Peyer's patch (tissue), 4 donors: ENCODE data around the gene TRPV6.

ENCODE experiments used
- POLR2A ChIP-seq, 2 donors: fragments of 450-650 bp; IDR thresholded peaks; one replicate each; pipeline ENCODE4 v1.5.1; 2017; ENCODE audit warnings: antibody characterized with exemption in 2 of 2, mild to moderate bottlenecking in 2 of 2, moderate library complexity in 2 of 2
- TF ChIP-seq, protein P1 (sequence below), 6 experiments: fragments of 450-650 bp in 4 of 6; fragments of 200-600 bp in 2 of 6; sonication (generic) in 1 of 6; IDR thresholded peaks; one replicate each; pipeline ENCODE4 v1.5.1; 2017 to 2019; ENCODE audit warnings: antibody characterized with exemption in 6 of 6, mild to moderate bottlenecking in 3 of 6, moderate library complexity in 1 of 6

DNA sequence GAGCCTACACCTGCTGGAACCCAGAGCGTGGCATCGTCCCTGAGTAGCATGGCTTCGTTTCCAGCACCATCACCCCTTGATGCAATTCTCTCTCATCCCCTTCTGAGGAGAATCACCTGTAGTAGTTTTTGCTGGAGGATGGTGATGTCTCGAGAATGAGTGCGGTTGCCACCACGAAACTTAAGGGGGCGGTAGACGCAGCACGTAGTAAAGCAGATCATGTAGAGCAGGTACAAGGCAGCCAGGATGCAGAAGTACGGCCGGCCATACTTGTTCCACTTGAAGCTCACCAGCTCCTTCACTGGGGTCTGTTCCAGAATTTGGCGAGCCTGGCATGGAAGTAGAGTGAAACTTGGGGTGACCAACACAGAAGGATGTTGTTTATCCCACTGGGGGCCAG, 39.9 kb upstream of the TRPV6 start:
- TF ChIP-seq, protein P1, sequence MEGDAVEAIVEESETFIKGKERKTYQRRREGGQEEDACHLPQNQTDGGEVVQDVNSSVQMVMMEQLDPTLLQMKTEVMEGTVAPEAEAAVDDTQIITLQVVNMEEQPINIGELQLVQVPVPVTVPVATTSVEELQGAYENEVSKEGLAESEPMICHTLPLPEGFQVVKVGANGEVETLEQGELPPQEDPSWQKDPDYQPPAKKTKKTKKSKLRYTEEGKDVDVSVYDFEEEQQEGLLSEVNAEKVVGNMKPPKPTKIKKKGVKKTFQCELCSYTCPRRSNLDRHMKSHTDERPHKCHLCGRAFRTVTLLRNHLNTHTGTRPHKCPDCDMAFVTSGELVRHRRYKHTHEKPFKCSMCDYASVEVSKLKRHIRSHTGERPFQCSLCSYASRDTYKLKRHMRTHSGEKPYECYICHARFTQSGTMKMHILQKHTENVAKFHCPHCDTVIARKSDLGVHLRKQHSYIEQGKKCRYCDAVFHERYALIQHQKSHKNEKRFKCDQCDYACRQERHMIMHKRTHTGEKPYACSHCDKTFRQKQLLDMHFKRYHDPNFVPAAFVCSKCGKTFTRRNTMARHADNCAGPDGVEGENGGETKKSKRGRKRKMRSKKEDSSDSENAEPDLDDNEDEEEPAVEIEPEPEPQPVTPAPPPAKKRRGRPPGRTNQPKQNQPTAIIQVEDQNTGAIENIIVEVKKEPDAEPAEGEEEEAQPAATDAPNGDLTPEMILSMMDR (IDR thresholded peaks at IDR 0.05), result no peak
- TF ChIP-seq POLR2A (IDR thresholded peaks at IDR 0.05), result no peak
